H1 (cell line): ENCODE data around the gene RPE.

Experiments used
- CHD1 ChIP-seq: IDR thresholded peaks from 2 replicates; pipeline ENCODE4 v1.6.1; 2012; ENCODE audit warnings: low read depth, low read length, improper control_type of control experiment
- EP300 ChIP-seq, 2 experiments: IDR thresholded peaks; 1 replicate in 1 of 2; 2 replicates in 1 of 2; pipeline ENCODE4 v1.6.1; 2011 to 2012; ENCODE audit warnings: low read depth in 2 of 2, low read length in 2 of 2, mild to moderate bottlenecking in 2 of 2, borderline replicate concordance in 1 of 2, inconsistent platforms in 1 of 2, moderate library complexity in 1 of 2
- EZH2 ChIP-seq: fragments of 200-600 bp; sonication (generic); IDR thresholded peaks from 2 replicates; pipeline ENCODE4 v1.7.1; 2012; ENCODE audit warnings: low read depth, mild to moderate bottlenecking, moderate library complexity, low read length, inconsistent platforms; ENCODE audit not compliant: severe bottlenecking
- GABPA ChIP-seq: IDR thresholded peaks from 2 replicates; pipeline ENCODE4 v1.6.1; 2011; ENCODE audit warnings: mild to moderate bottlenecking, low read length, moderate library complexity, borderline replicate concordance; ENCODE audit not compliant: insufficient read depth
- POLR2A ChIP-seq, 2 experiments: IDR thresholded peaks; 1 replicate in 1 of 2; 2 replicates in 1 of 2; pipeline ENCODE4 v1.6.1; 2011; ENCODE audit warnings: low read depth in 2 of 2, low read length in 2 of 2, mild to moderate bottlenecking in 2 of 2; ENCODE audit errors: control extremely low read depth in 1 of 2
- POLR2AphosphoS5 ChIP-seq: IDR thresholded peaks from 2 replicates; pipeline ENCODE4 v1.6.1; 2011; ENCODE audit warnings: low read depth, low read length
- RFX5 ChIP-seq: IDR thresholded peaks from 2 replicates; pipeline ENCODE4 v1.6.1; 2011; ENCODE audit warnings: low read depth, low read length, improper control_type of control experiment, borderline replicate concordance
- SRF ChIP-seq: IDR thresholded peaks from 2 replicates; pipeline ENCODE4 v1.6.1; 2011; ENCODE audit warnings: mild to moderate bottlenecking, low read depth, low read length, moderate library complexity
- TF ChIP-seq, protein P1 (sequence below), 3 experiments: IDR thresholded peaks; 1 replicate in 2 of 3; 2 replicates in 1 of 3; pipeline versions ENCODE4 v1.5.1 to v1.6.1; 2011; ENCODE audit warnings: low read length in 3 of 3, mild to moderate bottlenecking in 3 of 3, inconsistent platforms in 2 of 3, low read depth in 1 of 3, moderate library complexity in 1 of 3; ENCODE audit not compliant: insufficient read depth in 1 of 3; ENCODE audit errors: control extremely low read depth in 1 of 3

DNA sequence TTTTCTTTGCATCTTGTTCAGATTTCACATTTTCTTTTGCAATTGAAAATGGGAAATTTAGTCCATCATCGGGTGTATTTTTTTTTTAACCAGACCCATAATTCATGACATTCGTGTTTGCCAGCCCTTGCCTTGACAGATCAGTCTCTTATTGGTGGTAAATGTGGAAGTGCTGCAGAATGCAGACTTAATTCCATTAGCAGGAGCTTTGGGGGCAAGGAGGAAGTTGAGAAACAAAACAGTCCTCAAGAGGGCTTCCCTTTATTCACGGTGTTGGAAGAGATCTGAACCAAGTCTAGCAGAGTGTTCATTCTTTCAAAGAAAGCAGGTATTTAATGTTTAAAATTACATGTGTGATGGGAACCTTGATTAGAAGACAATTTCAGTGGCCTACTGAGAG, 16.6 kb upstream of the RPE start:
- TF ChIP-seq EP300 (IDR thresholded peaks at IDR 0.05; ENCODE audit: borderline replicate concordance in 1 of 2, low read depth in 2 of 2, low read length in 2 of 2) (no peak), SRF (no peak), EZH2 (no peak), POLR2AphosphoS5 (no peak), CHD1 (no peak), POLR2A (IDR thresholded peaks at IDR 0.05; ENCODE audit: control extremely low read depth in 1 of 2, low read depth in 2 of 2, low read length in 2 of 2) (no peak), RFX5 (no peak), GABPA (no peak)
- TF ChIP-seq, protein P1, sequence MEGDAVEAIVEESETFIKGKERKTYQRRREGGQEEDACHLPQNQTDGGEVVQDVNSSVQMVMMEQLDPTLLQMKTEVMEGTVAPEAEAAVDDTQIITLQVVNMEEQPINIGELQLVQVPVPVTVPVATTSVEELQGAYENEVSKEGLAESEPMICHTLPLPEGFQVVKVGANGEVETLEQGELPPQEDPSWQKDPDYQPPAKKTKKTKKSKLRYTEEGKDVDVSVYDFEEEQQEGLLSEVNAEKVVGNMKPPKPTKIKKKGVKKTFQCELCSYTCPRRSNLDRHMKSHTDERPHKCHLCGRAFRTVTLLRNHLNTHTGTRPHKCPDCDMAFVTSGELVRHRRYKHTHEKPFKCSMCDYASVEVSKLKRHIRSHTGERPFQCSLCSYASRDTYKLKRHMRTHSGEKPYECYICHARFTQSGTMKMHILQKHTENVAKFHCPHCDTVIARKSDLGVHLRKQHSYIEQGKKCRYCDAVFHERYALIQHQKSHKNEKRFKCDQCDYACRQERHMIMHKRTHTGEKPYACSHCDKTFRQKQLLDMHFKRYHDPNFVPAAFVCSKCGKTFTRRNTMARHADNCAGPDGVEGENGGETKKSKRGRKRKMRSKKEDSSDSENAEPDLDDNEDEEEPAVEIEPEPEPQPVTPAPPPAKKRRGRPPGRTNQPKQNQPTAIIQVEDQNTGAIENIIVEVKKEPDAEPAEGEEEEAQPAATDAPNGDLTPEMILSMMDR (IDR thresholded peaks at IDR 0.05; ENCODE audit: control extremely low read depth in 1 of 3, insufficient read depth in 1 of 3, low read depth in 1 of 3, low read length in 3 of 3), result no peak
